NCI-H82 (cell line): ENCODE data around the gene MFSD6.
A peak's percentile ranks its signal among the peaks of the same experiment; 100 is the strongest.

Experiments used
- DNase-seq: peaks from one replicate; lab custom pipeline; 2025; lab: John Stamatoyannopoulos, UW

Gene MFSD6

DNA sequence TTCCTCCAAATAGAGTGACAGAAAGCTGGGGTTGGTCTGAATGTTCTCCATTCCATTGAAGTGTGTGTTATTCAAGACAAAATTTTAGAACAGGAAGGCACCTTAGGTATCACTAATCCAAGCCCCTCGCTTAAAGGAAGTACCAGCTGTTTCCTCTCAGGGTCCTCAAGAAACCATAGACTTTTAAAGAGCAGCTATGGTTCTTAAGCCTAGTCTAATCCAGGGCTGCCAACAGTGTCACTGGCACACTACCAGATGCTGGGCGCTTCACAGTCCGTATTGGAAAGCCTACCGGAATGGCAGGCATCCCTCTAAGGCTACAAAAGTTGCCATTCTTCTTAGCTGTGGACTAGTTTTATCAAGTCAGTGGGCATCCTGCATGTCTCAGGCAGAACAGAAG, 124.4 kb downstream of the MFSD6 start:
- DNase-seq = peak; percentile 63

DNA sequence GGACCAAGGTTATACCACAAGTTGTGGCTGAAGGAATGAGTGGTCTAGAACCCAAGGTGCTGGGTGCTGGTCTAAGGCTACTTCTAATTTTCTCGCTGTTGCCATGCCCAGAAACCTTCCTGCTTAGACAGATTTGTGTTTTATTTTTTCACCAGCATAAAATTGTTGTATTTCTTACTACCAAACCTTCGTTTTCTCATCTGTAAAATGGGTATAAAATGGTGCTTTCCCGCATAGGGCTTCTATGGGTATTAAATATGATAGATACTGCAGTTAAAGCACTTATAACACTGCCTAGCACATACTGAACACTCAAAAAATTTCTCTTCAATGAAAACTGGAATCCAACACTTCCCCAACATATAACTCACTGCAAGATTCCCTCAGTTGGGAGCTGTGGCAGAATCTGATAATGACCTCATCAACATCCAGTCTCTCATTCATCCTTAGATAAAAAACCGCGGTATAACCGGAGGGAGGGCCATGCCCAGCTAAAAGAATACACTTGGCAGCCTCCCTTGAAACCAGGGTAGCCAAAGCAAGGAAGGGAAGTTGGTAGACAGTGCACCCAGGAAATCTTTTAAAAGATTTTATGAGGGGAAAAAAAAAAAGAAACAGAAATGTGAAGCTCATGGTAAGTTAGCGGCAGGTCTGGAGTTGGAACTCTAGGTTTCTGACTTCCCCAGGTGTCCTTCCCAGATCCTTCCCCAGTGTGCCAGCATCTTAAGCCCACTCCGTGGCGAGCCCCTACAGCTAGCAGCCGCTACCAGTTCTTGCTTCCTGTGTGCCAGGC, 125.2 kb downstream of the MFSD6 start:
- no peak for DNase-seq

DNA sequence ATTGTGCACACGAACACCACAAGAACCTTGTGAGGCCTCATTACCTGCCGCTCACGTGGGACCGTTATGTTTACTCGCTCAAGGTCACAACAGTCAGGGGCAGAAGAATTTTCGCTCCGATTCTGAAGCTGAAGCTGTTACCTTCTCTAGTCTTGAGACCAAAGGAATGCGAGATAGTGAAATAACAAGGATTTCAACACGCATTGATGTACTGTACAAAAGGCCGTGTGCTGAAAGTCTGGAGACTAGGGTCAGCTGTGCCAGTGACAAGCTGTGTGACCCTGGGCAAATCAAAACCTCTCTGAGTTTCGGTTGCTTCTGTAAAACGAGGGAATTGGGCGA, 125.8 kb downstream of the MFSD6 start:
- DNase-seq = no peak

DNA sequence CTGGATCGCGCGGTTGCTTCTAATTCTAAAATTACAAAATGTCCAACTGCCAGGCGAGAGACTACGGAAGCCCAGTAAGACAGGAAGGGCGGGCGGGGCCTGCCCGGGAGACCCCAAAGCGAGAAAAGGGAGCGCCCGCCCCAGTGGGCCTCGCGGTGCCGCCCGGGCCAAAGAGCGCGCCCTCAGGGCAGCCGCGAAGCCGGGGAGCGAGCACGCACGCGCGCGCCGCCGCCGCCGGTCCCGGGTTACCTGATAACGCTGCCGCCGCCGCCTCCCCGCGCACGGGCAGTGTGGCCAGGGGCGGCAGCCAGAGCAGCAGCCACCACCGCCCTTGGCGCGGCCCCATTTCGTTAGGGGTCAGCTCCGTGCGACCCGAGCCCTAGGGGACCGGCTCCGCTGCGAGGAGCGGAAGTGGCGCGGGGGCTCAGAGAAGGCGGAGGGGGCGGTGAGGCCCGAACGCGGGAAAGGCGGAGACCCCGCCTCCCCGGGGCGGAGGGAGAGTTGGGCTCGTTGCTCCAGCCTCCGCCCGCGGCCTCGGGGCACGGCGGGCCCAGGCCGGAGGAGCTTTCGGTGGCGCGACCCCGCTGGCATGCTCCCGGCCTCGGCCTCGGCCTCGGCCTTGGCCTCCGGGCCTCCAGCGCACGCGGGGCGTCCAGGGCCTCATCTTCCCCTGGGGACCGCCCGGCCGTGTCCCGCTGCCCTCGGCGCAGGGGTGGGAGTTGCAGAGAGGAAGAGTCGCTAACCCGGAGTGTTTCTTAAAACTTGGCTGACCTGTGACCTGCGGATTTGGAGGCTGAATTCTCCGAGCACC, 126.4 kb downstream of the MFSD6 start, which contains the start of gene NEMP2:
NEMP2 (minus strand) TSS at position 413 of the 811 bp plus-strand sequence; CDS start at position 346, 67 bp downstream.
- peak; percentile 91 for DNase-seq

DNA sequence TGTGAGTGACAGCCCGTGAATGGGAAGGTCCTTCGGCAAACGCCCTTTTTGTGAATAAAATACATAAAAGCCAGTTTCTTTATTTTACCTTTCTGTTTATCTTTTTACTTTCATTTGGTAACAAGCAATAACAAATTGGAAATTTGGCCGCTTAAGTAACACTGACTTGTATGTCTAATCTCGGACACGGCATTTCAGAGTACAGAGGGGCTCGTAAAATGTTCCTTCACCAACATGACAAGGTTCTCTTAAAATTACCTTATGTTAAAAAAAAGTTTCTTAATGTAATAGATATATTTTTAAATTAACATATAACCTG, 126.9 kb downstream of the MFSD6 start:
- DNase-seq = no peak

DNA sequence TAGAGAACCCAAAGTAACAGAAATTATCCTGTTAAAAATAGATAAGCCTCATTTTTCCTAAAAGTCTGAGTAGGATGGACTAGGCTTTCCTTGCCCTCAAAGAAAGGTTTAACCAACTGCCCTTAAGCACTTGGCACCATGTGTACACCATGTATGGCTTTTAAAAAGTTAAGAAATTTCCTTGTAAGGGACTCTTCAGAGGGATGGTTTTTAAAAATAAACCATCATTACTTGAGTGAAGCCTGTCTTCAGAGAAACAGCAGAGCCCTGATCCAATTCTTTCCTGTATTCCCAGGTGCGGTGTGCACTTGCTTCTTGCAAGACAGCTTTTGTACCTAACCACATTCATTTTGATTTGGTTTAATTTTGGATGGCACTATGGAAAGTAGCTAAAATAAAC, 127.4 kb downstream of the MFSD6 start:
- DNase-seq = no peak

DNA sequence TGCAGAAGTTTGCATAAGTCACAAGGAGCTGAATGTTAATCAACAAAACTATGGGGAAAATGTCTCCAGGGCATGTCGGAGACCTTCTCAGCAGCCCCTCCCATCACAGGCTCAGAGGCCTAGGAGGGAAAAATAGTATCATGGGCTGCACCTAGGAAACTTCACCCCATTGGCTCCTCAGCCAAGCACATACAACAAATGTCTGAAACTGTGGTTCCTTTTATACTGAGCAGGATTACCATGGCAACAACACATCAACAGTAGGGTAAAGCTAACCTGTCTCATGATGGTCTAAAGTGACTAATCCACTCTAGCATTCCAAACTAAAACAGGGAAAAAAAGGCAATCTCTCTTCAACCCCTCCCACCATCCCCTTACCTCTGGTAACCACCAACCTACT, 129.6 kb downstream of the MFSD6 start:
- DNase-seq = no peak

DNA sequence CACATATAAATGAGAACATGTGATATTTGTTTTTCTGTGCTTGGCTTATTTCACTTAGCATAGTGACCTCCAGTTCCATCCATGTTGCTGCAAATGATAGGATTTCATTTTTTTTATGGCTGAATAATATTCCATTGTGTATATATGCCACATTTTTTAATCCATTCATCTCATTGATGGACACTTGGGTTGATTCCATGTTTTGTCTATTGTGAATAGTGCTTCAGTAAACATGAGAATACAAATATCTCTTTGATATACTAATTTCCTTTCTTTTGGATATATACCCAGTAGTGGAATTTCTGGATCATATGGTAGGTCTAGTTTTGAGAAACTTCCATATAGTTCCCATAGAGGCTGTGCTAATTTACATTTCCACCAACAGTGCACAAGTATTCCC, 130.0 kb downstream of the MFSD6 start:
- no peak for DNase-seq

DNA sequence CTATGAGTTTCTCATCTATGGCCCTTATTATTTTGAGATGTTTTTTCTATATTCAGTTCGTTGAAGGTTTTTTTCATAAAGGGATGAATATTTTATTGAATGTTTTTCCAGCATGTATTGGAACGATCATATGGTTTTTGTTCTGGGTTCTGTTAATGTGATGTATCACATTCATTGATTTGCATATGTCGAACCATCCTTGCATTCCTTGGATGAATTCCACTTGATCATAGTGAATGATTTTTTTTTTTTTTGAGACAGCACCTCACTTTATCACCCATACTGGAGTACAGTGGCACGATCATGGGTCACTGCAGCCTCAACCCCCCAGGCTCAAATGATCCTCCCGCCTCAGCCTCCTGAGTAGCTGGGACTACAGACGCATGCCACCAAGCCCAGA, 131.9 kb downstream of the MFSD6 start:
- DNase-seq = no peak

DNA sequence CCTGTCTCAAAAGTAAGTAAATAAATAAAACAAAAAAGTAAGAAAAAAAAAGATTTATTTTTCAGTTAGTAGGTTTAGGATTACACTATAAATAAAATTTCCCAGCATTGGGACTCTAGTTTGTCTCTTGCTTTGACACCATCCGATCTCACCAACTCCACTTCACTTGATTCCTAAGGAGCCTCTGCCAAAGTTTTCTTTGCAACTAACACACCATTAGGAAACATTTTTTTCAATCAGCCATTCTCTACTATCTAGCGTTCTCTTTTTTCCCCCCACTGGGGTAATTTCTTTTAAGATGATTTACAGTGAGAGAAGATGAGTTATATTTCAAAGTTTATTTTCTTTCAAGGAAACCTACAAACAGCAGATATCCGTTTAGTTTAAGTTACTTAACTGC, 136.9 kb downstream of the MFSD6 start:
- DNase-seq = no peak

DNA sequence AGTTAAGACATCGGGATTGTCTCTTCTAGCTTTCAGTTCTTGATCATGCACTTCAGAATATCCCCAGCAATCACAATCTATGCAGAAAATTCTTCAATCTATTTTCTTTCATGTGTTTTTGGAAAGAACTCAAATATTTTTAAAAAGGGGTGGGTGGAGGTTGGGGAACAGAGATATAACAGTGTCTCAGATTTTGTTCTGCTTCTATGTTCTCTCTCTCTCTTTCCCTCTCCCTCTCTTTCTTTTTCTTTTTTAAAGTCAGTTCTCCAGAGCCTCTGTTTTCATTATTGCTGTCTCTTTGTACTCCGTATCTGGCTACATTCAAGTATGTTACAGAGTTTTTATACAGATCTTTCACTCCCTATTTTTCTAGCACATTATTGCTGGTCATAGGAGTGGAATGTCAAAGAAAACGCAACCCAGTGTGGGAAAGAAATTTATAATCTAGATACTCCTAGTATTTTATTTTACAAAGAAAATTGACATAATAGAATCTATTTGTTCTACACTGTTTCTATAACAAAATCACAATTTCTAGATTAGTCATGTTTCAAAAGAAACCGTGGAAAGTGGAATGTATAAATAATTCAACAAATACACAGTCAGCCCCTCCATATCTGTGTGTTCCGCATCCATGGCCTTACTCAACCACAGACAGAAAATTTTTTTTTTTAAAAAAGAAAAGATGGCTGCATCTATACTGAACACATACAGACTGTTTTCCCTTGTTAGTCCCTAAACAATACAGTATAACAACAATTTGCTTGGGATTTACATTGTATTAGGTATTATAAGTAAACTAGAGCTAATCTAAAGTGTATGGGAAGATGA, 137.6 kb downstream of the MFSD6 start:
- no peak for DNase-seq

DNA sequence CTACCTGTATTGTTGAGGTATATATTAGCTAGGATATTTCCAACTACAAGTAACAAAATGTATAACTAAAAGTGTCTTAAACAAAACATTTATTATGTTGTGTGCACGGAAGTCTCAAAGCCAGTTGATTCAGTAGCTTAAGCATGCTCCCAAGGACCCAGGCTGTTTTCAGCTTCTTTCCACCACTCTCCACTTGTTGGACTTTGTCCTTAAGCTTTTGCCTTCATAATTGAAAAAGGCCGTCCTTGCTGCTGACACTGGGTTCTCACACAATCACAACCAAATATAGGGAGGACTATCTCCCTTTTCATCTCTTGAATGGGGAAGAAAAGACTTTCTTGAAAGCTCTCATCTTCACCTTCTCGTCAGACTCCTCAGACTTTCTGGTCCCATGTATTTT, 138.6 kb downstream of the MFSD6 start:
- DNase-seq = no peak

DNA sequence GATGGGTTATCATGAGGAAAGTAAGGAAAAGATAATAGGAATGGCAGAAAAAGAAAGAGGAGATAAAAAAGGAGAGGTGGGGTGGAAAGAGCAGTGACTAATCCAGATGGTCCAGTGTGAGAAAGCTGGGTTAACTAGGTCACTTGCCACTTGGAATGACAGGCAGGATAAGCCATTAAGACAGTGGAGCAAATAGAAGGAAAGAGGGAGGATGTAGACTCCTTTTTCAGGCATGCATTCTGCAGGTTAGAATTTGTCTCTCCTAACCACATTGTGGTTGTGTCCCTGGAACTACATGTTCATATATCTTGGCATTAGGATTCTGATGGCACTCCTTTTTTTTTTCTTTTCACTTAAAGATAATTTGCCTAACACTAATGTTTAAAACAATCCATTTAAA, 139.7 kb downstream of the MFSD6 start:
- DNase-seq = peak; percentile 76

DNA sequence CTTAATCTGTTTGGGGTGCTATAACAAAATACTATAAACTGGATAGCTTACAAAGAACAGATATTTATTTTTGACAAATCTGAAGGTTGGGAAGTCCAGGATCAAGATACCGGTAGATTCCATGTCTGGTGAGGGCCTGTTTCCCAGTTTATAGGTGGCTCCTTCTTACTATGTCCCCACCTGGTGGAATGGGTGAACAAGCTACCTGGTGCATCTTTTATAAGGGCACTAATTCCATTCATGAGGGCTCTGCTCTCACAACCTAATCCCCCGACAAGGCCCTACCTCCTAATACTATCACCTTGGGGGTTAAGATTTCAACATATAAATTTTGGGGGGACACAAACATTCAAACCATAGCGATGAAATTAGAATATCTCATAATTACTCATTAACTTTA, 142.0 kb downstream of the MFSD6 start:
- no peak for DNase-seq
